Heart left ventricle (tissue), 13 donors: Measurements from ENCODE around the gene CAMK2N2.

Experiments used
- POLR2A ChIP-seq, 2 donors: fragments of 450-650 bp; IDR thresholded peaks; one replicate each; pipeline ENCODE4 v1.6.1; 2017; ENCODE audit warnings: antibody characterized with exemption in 2 of 2, mild to moderate bottlenecking in 2 of 2, moderate library complexity in 2 of 2
- TF ChIP-seq, protein P1 (sequence below), 12 donors: fragments of 200-600 bp; sonication (generic) in 4 of 12; IDR thresholded peaks; one replicate each; pipeline versions ENCODE4 v1.5.0 to v1.8.0; 2018 to 2022; ENCODE audit warnings: antibody characterized with exemption in 12 of 12, mild to moderate bottlenecking in 5 of 12
- donor health status: ischemic (EF 13 %, LVEDD 7.1; RV severe dilation, severe dysfunction).
- donor health status: DM: no; HTN: yes; CAD: no.
- donor health status: DM: no; HTN: no; CAD: no.
- donor health status: ischemic (EF 25% LVEDD 6.9; RV normal size, moderate dysfunction).
- donor health status: ischemic (EF 25% LVEDD 5.7; RV mildly dilated, moderate dysfunction).
- donor health status: ischemic (EF 35%, LVEDD 5.7; RV mildly dilated, moderate dysfunction).
- donor health status: nonischemic (EF 11% LVEDD 7.7; RV severe dilation, severe dysfunction).
- donor health status: DM: yes; HTN: yes; CAD: no.
- donor health status: PGD.
- donor health status: ischemic (EF 29% LVEDD 5.4; RV normal size, mild dysfunction).
- donor health status: nonischemic (EF 23%, LVEDD 6.1; RV moderate dilation, normal function).

DNA sequence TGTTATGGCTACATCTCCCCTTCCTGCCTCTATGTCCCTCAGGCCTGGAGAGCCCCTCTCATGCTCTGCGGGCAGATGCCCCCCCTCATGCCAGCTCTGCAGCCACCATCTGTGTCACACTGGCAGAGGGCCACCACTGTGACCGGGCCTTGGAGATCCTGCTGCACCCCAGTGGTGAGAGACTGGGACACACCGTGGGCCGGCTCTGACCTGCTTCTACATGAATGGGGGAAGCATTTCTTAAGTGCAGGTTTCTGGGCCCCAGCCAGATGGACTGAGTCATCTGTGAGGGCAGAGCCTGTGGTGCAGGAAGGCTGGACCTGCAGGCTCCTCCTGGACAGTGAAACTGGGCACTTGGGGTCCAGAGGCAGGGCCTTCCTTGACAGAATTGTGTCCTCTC, 27.1 kb downstream of the CAMK2N2 start:
- no peak for TF ChIP-seq POLR2A (IDR thresholded peaks at IDR 0.05)
- TF ChIP-seq, protein P1, sequence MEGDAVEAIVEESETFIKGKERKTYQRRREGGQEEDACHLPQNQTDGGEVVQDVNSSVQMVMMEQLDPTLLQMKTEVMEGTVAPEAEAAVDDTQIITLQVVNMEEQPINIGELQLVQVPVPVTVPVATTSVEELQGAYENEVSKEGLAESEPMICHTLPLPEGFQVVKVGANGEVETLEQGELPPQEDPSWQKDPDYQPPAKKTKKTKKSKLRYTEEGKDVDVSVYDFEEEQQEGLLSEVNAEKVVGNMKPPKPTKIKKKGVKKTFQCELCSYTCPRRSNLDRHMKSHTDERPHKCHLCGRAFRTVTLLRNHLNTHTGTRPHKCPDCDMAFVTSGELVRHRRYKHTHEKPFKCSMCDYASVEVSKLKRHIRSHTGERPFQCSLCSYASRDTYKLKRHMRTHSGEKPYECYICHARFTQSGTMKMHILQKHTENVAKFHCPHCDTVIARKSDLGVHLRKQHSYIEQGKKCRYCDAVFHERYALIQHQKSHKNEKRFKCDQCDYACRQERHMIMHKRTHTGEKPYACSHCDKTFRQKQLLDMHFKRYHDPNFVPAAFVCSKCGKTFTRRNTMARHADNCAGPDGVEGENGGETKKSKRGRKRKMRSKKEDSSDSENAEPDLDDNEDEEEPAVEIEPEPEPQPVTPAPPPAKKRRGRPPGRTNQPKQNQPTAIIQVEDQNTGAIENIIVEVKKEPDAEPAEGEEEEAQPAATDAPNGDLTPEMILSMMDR (IDR thresholded peaks at IDR 0.05), result peak in 1 of 12 donors; percentile 34
